DMS153 treated with DMSO at 0.1 percent for 48 hours (cell line): Measurements from ENCODE around the gene PHACTR3.

ENCODE experiments used
- DNase-seq: peaks from one replicate; lab custom pipeline; 2025; ENCODE audit not compliant: unreplicated experiment; lab: John Stamatoyannopoulos, UW

The PHACTR3 gene

GRCh38 chr20:59588236-59588855 is 16.0 kb upstream of the PHACTR3 start:
- no peak for DNase-seq

- no peak for DNase-seq
Measured at GRCh38 chr20:59589086-59589684, 15.2 kb upstream of the PHACTR3 start.

GRCh38 chr20:59591061-59591460 is 13.3 kb upstream of the PHACTR3 start:
- no peak for DNase-seq

GRCh38 chr20:59596690-59597089 is 7.7 kb upstream of the PHACTR3 start:
- no peak for DNase-seq

- DNase-seq = no peak
Measured at GRCh38 chr20:59597240-59597639, 7.1 kb upstream of the PHACTR3 start.

- DNase-seq = peak; percentile 42
Measured at GRCh38 chr20:59598625-59599310, 5.6 kb upstream of the PHACTR3 start.

GRCh38 chr20:59599941-59600340 is 4.4 kb upstream of the PHACTR3 start:
- no peak for DNase-seq

- no peak for DNase-seq
Measured at GRCh38 chr20:59600472-59600871, 3.9 kb upstream of the PHACTR3 start.

- DNase-seq = no peak
Measured at GRCh38 chr20:59602546-59603080, 1.7 kb upstream of the PHACTR3 start.

- DNase-seq = no peak
Measured at GRCh38 chr20:59603176-59603575, 1.2 kb upstream of the PHACTR3 start.

GRCh38 chr20:59604741-59605600 is 631 bp downstream of the PHACTR3 start:
- DNase-seq = peak; percentile 24

GRCh38 chr20:59605601-59606364 is 1.4 kb downstream of the PHACTR3 start:
- DNase-seq = peak; percentile 24

- DNase-seq = no peak
Measured at GRCh38 chr20:59606566-59606965, 2.2 kb downstream of the PHACTR3 start.

GRCh38 chr20:59608396-59608795 is 4.1 kb downstream of the PHACTR3 start:
- no peak for DNase-seq

GRCh38 chr20:59608871-59609270 is 4.5 kb downstream of the PHACTR3 start:
- DNase-seq = no peak

GRCh38 chr20:59611286-59611685 is 6.9 kb downstream of the PHACTR3 start:
- no peak for DNase-seq

GRCh38 chr20:59613861-59614260 is 9.5 kb downstream of the PHACTR3 start:
- no peak for DNase-seq

GRCh38 chr20:59614714-59615113 is 10.4 kb downstream of the PHACTR3 start:
- DNase-seq = no peak

- no peak for DNase-seq
Measured at GRCh38 chr20:59616306-59616705, 12.0 kb downstream of the PHACTR3 start.

- no peak for DNase-seq
Measured at GRCh38 chr20:59617221-59617620, 12.9 kb downstream of the PHACTR3 start.
